Urinary bladder (tissue), 4 donors: ENCODE data around the gene ZNF701. TPM values are rescaled to one million over a fixed set of nuclear protein-coding genes. Genes with fewer than 3 reads are reported as not detected.
"Not testable (repeated sequence)": the region's sequence is repeated elsewhere in the genome, so short reads cannot be mapped to it uniquely, and the experiment has no call there.

Experiments
- DNase-seq: peaks from one replicate; pipeline ENCODE4 v3.0.0-alpha.2; 2015; ENCODE audit errors: extremely low spot score
- H3K27ac ChIP-seq: one replicate; pipeline ENCODE4 v1.5.1; 2013; ENCODE audit warnings: low read depth, mild to moderate bottlenecking, moderate library complexity
- H3K36me3 ChIP-seq: one replicate; pipeline ENCODE4 v1.6.1; 2013; ENCODE audit warnings: mild to moderate bottlenecking, moderate library complexity; ENCODE audit not compliant: insufficient read depth
- H3K4me1 ChIP-seq: one replicate; pipeline ENCODE4 v1.6.1; 2013; ENCODE audit warnings: mild to moderate bottlenecking, moderate library complexity; ENCODE audit not compliant: insufficient read depth
- H3K4me3 ChIP-seq: one replicate; pipeline ENCODE4 v1.5.1; 2013; ENCODE audit warnings: low read depth, low read length
- whole genome bisulfite sequencing: extraction: QIAGEN DNeasy Blood & Tissue Kit; methylation state at CpG from one replicate; pipeline ENCODE4 v1.1.7; 2013; 5-methylcytosine and 5-hydroxymethylcytosine counted together
- polyA plus RNA-seq: library from polyadenylated mRNA; stranded (reverse); fragments of 200-250 nt; gene quantifications from one replicate; pipeline ENCODE4 v1.2.3, GENCODE V29; 2013
- total RNA-seq: library from RNA; depleted of rRNA; stranded (reverse); fragments of >200 nt; gene quantifications from one replicate; pipeline ENCODE4 v1.2.3, GENCODE V29; 2014
- donor health status: healthy with polysubstance abuse.
- donor health status: healthy.

Gene ZNF701
- total and polyA plus RNA-seq, 2 donors, result 7.0 to 38.8 TPM

- WGBS, result 83% methylated on average over 6 of the region's 6 CpGs
- H3K4me3 ChIP-seq, H3K36me3 ChIP-seq, DNase-seq, H3K4me1 ChIP-seq, H3K27ac ChIP-seq: not testable (repeated sequence)
These were observed 27.5 kb upstream of the ZNF701 start for GRCh38 chr19:52542541-52542940.

- no peaks in the 10 kb centered on the region for H3K4me1 ChIP-seq
- 80% methylated on average over 8 of the region's 8 CpGs for WGBS
- no peak overlapping the region for H3K27ac ChIP-seq
- no peak for DNase-seq
- H3K36me3 ChIP-seq, result peaks cover 2% of the 10 kb centered on the region
- no peak overlapping the region for H3K4me3 ChIP-seq
These were observed 27.0 kb upstream of the ZNF701 start for GRCh38 chr19:52542984-52543664.

- peaks cover 2% of the 10 kb centered on the region for H3K36me3 ChIP-seq
- no peak for DNase-seq
- WGBS, result 98% methylated on average over 15 of the region's 15 CpGs
These were observed 15.7 kb upstream of the ZNF701 start for GRCh38 chr19:52554216-52554971.

GRCh38 chr19:52557231-52557995 is 12.7 kb upstream of the ZNF701 start:
- H3K4me1 ChIP-seq, result no peaks in the 10 kb centered on the region
- WGBS, result 98% methylated on average over 16 of the region's 16 CpGs
- H3K27ac ChIP-seq, result no peak overlapping the region
- no peak overlapping the region for H3K4me3 ChIP-seq
- H3K36me3 ChIP-seq, result peaks cover 2% of the 10 kb centered on the region
- DNase-seq, result no peak

More at GRCh38 chr19:52554216-52554971, 15.7 kb upstream of the ZNF701 start:
- Histone ChIP-seq H3K4me3 (no peak overlapping the region), H3K27ac (no peak overlapping the region), H3K4me1 (no peaks in the 10 kb centered on the region)

GRCh38 chr19:52558732-52559445 is 11.2 kb upstream of the ZNF701 start:
- 45% methylated on average over 5 of the region's 5 CpGs for WGBS
- H3K4me1 ChIP-seq, H3K36me3 ChIP-seq, H3K4me3 ChIP-seq, DNase-seq, H3K27ac ChIP-seq: not testable (repeated sequence)

GRCh38 chr19:52561611-52562010 is 8.5 kb upstream of the ZNF701 start:
- H3K27ac ChIP-seq, H3K36me3 ChIP-seq, DNase-seq, H3K4me1 ChIP-seq, H3K4me3 ChIP-seq: not testable (repeated sequence)
- 97% methylated on average over 8 of the region's 8 CpGs for WGBS

GRCh38 chr19:52566121-52566520 is 4.0 kb upstream of the ZNF701 start:
- no peak for DNase-seq
- H3K4me1 ChIP-seq, result no peaks in the 10 kb centered on the region
- WGBS, result 83% methylated on average over 6 of the region's 6 CpGs
- no peak overlapping the region for H3K27ac ChIP-seq
- H3K36me3 ChIP-seq, result no peaks in the 10 kb centered on the region
- no peak overlapping the region for H3K4me3 ChIP-seq

- WGBS, result 78% methylated on average over 2 of the region's 2 CpGs
- Histone ChIP-seq H3K36me3 (no peaks in the 10 kb centered on the region), H3K27ac (no peak overlapping the region), H3K4me1 (no peaks in the 10 kb centered on the region), H3K4me3 (no peak overlapping the region)
- no peak for DNase-seq
These were observed 3.5 kb upstream of the ZNF701 start for GRCh38 chr19:52566588-52566987.

- WGBS, result 97% methylated on average over 14 of the region's 14 CpGs
- Histone ChIP-seq H3K4me1 (no peaks in the 10 kb centered on the region), H3K27ac (no peak overlapping the region), H3K36me3 (no peaks in the 10 kb centered on the region), H3K4me3 (no peak overlapping the region)
- no peak for DNase-seq
These were observed 2.2 kb upstream of the ZNF701 start for GRCh38 chr19:52567921-52568320.

- H3K4me1 ChIP-seq, H3K36me3 ChIP-seq, DNase-seq, H3K27ac ChIP-seq: not testable (repeated sequence)
- WGBS, result 5% methylated on average over 13 of the region's 13 CpGs
- H3K4me3 ChIP-seq, result peak overlapping the region; percentile 21
These were observed 468 bp upstream of the ZNF701 start for GRCh38 chr19:52569638-52569999.

- Histone ChIP-seq H3K4me1 (no peaks in the 10 kb centered on the region), H3K4me3 (peak overlapping the region; percentile 30), H3K27ac (no peak overlapping the region), H3K36me3 (peaks cover 4% of the 10 kb centered on the region)
- 19% methylated on average over 39 of the region's 39 CpGs for WGBS
- no peak for DNase-seq
These were observed 14.8 kb downstream of the ZNF701 start for GRCh38 chr19:52584736-52585440.

GRCh38 chr19:52585604-52586003 is 15.5 kb downstream of the ZNF701 start:
- H3K4me3 ChIP-seq, result no peak overlapping the region
- H3K4me1 ChIP-seq, result no peaks in the 10 kb centered on the region
- no peak for DNase-seq
- no peak overlapping the region for H3K27ac ChIP-seq
- peaks cover 6% of the 10 kb centered on the region for H3K36me3 ChIP-seq
- WGBS, result 89% methylated on average over 6 of the region's 6 CpGs

- H3K4me3 ChIP-seq, result no peak overlapping the region
- H3K36me3 ChIP-seq, result peaks cover 3% of the 10 kb centered on the region
- WGBS, result 82% methylated on average over 5 of the region's 5 CpGs
- no peak for DNase-seq
- H3K4me1 ChIP-seq, result no peaks in the 10 kb centered on the region
- peak overlapping the region; percentile 23 for H3K27ac ChIP-seq
These were observed 20.6 kb downstream of the ZNF701 start for GRCh38 chr19:52590728-52591127.
